Fibroblast of skin of right biceps (primary cell): ENCODE results near the gene ARMC6.
"Not testable (repeated sequence)": the region's sequence is repeated elsewhere in the genome, so short reads cannot be mapped to it uniquely, and the experiment has no call there.

ENCODE experiments used
- DNase-seq: peaks from one replicate; pipeline ENCODE4 v3.0.0-alpha.2; 2013

The ARMC6 gene

DNA sequence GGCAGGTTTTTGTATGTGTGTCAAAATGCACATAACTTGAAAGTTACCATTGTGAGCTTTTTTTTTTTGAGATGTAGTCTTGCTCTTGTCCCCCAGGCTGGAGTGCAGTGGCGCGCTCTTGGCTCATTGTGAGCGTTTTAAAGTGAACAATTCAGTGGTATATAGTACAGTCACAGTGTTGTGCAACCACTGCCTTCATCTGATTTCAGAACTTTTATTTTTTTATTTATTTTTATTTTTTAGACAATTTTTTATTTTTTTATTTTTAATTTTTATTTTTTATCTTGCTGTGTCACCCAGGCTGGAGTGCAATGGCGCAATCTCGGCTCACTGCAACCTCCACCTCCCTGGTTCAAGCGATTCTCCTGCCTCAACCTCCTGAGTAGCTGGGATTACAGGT lies 45.4 kb downstream of the ARMC6 start:
- DNase-seq: no peak

DNA sequence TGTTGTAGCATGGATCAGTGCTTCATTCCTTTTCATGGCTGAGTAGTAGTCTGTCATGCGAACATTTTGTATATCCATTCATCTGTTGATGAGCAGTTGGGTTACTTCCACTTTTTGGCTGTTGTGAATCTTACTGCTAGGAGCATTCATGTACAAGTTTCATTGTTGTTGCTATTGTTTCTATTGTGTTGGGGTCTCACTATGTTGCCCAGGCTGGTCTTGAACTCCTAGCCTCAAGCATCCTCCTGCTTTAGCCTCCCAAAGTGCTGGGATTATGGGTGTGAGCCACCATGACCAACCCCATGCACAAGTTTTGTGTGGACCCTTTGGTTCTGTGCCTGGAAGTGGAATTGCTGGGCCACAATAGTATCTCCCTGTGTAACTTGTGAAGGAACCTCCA lies 46.2 kb downstream of the ARMC6 start:
- no peak for DNase-seq

DNA sequence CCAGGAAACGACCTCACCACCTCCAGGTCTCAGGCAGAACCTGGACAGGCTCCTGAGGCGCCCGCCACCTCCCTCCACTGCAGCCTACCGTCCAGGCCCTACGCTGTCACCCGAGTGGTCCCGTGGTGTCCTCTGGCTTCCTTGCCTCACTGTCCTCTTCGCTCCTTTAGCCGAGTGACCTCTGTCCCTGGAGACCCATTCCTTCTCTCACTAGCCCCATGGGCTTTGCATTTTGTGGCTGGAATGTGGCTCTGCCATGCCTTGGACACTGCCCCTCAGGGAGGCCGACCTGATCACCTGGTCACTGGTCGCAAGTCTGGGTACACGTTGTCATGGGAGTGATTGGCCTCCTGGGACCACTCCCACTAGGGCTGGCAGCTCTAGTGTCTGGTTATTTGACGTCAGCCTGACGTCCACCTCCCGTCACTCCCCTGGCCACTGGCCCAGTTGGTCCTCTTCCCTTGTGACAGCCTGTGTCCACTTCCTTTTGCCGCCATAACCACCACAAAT lies 48.3 kb downstream of the ARMC6 start:
- DNase-seq: no peak

DNA sequence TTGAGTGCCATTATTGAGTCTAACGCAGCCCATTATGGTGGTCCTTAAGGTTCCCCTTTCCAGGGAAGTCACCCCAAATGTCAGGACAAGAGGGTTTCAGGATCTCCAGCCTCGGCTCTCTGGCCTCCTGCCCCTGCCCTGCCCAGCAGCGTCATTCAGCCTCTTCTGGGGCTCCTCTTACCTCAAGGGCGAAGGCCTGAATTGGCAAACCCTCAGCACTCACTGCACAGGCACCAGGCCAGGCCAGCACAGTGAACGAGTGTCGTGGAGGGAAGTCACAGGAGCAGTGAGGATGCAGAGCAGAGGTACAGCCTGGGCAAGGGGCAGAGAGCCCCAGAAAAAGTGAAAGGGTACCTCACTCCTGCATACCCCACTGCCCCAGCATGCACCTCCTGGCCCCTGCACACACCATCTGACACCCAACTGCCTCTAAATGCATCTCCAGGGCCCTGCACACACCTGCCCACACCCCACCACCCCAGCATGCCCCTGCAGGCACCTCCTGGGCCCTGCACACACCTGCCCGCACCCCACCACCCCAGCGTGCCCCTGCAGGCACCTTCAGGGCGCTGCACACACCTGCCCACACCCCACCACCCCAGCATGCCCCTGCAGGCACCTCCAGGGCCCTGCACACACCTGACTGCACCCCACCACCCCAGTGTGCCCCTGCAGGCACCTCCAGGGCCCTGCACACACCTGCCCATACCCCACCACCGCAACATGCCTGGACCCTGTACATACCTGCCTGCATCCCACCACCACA lies 50.2 kb downstream of the ARMC6 start:
- no peak for DNase-seq

DNA sequence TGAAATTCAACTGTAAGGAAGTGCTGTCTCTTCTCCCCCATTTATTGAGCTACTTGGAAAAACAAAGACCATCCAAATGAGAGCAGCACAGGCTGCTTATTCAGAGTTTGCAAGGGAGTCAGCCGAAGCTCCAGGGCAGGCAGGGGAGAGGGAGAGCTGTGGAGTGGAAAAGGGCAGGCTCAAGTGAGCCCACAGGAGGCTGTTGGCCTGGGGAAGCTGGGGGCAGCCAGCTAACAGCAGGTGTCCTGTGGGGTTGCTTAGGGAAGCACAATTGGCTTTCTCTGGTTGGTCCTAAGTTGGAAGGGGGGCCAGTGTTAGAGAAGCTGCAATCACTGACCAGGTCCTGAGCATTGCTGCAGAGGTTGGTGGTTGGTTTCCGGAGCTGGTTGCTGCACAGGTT lies 54.3 kb downstream of the ARMC6 start:
- no peak for DNase-seq

DNA sequence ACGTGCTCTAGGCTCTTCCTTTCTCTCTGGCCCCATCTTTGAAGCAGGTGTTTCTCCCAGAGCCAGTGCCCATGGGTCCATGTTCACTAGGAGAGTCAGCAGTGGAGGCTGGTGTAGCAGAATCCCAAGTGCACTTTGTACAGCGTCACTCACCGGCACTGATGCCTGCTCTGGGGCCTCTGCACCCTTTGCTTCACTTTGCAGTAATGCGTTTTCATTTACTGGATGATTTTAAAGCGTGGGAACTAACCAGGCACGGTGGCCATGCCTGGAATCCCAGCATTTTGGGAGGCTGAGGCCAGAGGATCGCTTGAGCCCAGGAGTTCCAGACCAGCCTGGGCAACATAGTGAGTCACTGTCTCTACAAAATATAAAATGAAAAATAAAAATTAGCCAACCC lies 61.1 kb downstream of the ARMC6 start:
- no peak for DNase-seq

DNA sequence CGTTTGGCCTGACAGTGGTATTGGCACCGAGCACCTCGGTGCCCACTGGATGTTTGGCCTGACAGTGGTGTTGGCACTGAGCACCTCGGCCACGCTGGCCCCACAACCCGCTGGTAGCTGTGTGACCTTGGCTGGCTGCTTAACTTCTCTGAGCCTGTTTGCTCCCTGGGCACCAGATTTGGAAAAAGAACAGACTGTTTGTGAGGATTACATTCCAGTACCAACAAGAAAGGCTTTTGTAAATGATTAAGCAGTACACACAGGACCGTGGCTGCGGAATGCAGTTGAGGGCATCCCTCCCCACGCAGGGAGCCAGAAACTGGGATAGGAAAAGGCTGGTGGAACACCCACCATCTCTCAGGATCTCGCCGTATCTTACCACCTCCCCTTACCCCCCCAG lies 62.3 kb downstream of the ARMC6 start:
- DNase-seq: no peak

DNA sequence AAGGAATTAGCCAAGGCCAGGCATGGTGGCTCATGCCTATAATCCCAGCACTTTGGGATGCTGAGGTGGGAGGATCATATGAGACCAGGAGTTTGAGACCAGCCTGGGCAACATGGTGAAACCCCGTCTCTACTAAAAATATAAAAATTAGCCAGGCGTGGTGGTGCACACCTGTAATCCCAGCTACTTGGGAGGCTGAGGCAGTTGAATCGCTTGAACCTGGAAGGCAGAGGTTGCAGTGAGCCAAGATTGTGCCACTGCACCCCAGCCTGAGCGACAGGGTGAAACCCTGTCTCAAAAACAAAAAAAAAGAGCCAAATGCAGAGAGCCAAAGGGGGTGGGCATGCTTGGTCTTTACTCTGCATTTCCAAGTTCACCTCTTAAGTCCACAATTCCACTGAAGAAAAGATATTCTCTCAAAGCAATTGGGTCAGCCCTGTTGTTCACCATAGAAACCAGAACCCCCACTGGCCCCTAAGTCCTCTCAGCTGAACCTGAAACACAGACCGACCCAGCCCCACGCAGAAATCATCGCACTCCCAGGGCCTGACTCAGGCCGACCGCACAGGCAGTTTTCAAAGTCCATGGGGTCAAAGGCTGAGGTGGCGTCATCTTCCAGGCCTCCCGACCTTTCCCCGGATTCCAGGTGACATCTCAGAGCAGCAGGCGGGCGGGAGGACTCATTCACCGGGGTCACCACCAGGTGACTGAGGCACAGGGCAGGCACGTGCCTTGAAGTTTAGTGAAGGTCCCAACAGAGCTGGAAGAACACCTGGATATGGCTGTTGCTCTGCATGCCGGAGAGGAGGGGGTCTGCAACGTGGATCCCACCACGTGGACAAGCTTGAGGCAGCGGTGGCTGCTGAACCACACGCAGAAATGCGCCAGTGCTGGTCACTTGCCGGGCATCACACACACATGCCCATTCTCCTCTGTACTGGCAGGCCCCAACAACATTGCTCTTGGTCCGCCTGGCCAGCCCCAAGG lies 63.5 kb downstream of the ARMC6 start:
- DNase-seq: no peak

DNA sequence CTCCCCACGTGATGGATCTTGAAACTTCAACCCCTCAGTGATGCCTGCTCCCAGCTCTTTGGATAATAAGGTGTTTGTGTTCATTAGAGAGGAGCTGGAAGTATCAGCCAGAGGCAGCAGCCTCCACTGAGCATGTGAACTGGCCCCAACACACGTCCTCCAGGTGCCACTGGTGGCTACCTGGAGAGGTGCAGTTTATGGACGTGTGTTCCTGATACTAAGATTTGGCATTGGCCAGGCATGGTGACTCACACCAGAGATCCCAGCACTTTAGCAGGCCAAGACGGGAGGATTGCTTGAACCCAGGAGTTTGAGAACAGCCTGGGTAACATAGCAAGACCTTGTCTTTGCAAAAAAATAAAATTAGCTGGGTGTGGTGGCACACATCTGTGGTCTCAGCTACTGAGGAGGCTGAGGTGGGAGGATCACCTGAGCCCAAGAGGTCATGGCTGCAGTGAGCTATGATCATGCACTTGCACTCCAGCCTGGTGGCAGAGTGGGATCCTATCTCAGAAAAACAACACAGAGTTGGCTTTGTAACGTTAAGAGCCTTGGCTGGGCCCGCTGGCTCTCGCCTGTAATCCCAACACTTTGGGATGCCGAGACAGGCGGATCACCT lies 64.8 kb downstream of the ARMC6 start:
- DNase-seq: no peak

DNA sequence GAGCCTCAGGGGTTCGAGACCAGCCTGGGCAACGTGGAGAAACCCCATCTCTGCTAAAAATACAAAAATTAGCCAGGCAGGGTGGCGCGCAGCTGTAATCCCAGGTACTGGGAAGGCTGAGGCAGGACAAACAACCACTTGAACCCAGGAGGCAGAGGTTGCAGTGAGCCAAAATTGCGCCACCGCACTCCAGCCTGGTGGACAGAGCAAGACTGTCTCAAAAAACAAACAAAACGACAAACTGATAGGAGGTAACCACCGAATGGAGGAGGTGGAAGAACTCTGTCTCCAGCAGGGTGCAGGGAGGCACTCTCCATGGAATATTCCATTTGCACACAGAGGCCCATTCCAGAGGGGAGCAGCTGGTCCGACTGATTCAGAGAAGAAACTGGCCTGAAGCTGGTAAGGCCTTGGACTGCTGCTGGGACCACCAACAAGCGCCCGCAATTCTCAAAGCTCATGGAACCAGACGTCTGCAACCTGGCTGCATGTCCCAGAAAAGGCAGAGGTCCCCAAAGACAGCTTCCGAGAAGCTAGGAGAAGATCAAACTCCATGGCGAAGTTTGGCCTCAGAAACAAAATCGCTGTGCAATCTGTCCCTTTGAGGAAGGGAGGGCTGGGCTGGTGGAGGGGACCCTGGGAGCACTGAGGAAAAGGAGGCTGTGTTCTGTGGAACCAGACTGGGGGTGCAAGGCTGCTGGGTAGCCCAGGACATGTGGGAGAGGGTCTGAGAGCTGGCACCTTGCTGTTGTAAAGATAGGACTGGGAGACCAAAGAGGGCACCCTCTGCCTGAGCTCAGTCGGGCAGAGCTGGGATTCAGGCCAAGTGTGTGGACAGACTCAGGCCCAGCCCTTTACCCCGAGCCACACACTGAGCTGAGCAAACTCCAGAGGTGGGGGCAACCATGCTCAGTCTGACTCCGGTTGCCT lies 65.6 kb downstream of the ARMC6 start:
- no peak for DNase-seq

DNA sequence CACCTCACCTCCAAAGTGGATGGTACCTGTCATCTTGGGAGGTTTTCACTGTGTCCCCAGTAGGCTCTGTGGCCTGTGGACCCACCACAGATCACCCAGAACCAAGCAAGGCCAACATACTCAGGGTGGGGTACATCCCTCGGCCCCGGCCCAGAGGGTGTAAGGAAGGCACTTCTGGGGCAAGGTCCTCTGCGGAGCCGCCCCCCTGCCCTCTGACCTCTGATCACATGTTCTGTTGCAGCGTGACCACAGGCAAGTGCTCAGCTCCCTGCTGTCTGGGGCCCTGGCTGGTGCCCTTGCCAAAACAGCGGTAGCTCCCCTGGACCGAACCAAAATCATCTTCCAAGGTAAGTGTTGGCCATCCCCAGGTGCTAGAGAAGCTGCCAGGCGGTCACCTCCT lies 68.1 kb downstream of the ARMC6 start:
- no peak for DNase-seq

DNA sequence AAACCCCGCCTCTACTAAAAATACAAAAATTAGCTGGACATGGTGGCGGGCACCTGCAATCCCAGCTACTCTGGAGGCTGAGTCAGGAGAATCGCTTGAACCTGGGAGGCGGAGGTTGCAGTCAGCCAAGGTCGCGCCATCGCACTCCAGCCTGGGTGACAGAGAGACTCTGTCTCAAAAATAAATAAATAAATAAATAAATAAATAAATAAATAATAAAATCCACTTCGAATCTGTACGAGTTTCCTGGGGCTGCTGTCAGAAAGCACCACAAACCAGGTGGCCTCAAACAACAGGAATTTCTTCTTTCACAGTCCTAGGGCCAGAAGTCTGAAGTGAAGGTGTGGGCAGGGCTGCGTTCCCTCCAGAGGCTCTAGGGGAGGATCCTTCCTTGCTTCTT lies 69.2 kb downstream of the ARMC6 start:
- not testable (repeated sequence) for DNase-seq

DNA sequence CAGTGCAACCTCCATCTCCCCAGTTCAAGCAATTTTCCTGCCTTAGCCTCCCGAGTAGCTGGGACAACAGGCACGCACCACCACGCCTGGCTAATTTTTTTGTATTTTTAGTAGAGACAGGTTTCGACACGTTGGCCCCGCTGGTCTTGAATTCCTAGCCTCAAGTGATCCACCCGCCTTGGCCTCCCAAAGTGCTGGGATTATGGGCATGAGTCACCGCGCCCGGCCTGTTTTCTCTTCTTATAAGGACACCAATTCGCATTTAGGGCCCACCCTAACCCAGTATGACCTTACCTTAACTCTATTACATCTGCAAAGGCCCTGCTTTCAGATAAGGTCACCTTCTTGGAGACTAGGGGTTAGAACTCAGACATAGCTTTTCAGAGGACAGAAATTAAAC lies 69.8 kb downstream of the ARMC6 start:
- DNase-seq: no peak

DNA sequence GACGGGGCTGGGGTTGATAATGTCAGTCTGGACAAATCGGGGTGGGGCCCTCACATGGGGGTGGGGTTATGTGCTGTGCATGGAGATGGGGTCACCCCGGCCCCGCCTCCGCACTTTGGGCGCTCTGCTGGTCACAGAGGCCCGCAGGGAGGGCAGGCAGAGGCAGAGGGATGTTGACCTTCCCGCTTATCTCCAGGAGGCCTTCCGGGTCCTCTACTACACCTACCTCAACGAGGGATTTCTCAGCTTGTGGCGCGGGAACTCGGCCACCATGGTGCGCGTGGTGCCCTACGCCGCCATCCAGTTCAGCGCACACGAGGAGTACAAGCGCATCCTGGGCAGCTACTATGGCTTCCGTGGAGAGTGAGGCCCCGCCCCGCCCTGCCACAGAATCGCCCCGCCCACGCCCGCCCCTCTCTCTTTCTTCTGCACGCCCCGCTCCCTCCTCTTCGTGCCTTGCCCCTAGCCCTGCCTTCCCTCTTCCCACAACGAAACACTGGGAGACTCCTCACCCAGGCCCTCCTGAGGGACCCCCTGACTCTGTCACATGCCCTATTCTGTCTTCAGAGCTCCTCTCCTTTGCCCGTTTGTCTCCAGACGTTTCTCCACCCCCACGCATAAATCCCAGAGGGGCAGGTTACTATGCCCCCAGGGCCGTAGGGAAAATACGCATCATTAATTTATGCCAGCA lies 72.1 kb downstream of the ARMC6 start:
- peak; percentile 71 for DNase-seq

DNA sequence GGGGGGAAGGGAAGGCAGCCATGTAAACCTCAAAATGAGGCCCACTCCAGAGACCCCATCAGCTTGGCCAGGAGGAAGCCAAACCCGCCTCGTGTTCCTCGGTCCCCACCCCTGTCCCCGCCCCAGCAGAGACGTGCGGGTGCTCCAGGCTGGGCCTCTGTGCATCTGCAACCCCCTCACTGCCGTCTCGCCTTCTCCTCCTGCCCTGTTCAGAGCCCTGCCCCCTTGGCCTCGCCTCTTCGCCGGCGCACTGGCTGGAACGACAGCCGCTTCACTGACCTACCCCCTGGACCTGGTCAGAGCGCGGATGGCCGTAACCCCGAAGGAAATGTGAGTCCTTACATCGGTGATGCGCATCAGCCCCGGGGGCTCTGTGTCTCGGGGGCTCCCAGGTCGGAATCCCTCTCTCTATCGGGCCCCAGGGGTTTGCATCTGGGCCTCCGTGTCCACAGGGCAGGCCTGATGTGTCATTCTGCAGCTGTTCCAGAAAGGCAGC lies 72.7 kb downstream of the ARMC6 start:
- DNase-seq: peak; percentile 29

DNA sequence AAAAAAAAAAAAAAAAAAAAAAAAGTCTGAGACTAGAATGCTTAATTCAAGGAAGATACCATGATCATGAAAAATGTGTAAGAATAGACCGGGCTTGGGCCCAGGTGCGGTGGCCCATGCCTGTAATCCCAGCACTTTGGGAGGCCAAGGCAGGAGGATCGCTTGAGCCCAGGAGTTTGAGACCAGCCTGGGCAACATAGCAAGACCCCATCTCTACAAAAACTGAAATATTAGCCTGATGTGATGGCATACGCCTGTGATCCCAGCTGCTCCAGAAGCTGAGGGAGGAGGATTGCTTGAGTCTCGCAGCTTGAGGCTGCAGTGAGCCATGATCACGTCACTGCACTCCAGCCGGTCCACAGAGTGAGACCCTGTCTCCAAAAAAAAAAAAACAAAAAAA lies 73.5 kb downstream of the ARMC6 start:
- DNase-seq: not testable (repeated sequence)

DNA sequence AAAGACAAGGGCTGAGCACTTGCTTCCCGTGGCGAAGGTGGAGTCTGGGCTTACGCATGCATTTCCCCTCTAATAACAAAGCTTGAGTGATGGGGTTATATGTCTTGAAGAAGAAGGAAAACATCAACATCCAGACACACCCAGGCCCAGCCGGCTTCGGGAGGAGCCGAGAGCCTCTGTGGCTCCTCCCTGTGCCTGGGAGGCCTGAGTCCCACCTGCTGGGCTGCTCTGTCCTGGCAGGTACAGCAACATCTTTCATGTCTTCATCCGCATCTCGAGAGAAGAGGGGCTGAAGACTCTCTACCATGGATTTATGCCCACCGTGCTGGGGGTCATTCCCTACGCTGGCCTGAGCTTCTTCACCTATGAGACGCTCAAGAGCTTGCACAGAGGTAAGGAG lies 74.3 kb downstream of the ARMC6 start:
- DNase-seq: no peak
